Measurements from ENCODE around the gene THAP4.
A peak's percentile ranks its signal among the peaks of the same experiment; 100 is the strongest.

Gene THAP4

GRCh38 chr2:241637018-241637794 is at the start of gene THAP4, which contains the start of gene ATG4B:
THAP4 (minus strand) TSS chr2:241637158; CDS start chr2:241637017, 141 bp downstream.
ATG4B (plus strand) TSS chr2:241637693; CDS start chr2:241637715, 22 bp downstream.
- DNase-seq, result peak; percentile 96

- DNase-seq, result no peak
Measured at GRCh38 chr2:241686324-241686649, 49.3 kb upstream of the THAP4 start.

GRCh38 chr2:241680827-241681599 is 44.1 kb upstream of the THAP4 start:
- no peak for DNase-seq

- no peak for DNase-seq
Measured at GRCh38 chr2:241680044-241680443, 43.1 kb upstream of the THAP4 start.

GRCh38 chr2:241678784-241679540 is 42.0 kb upstream of the THAP4 start:
- no peak for DNase-seq

- no peak for DNase-seq
Measured at GRCh38 chr2:241678307-241678706, 41.3 kb upstream of the THAP4 start.

- DNase-seq, result no peak
Measured at GRCh38 chr2:241677392-241677791, 40.4 kb upstream of the THAP4 start.

- DNase-seq, result no peak
Measured at GRCh38 chr2:241676665-241677064, 39.7 kb upstream of the THAP4 start.

- no peak for DNase-seq
Measured at GRCh38 chr2:241675885-241676284, 38.9 kb upstream of the THAP4 start.

- no peak for DNase-seq
Measured at GRCh38 chr2:241673797-241674725, 37.1 kb upstream of the THAP4 start.

- DNase-seq, result no peak
Measured at GRCh38 chr2:241673189-241673663, 36.3 kb upstream of the THAP4 start.

- DNase-seq, result no peak
Measured at GRCh38 chr2:241672243-241673188, 35.6 kb upstream of the THAP4 start.

- DNase-seq, result no peak
Measured at GRCh38 chr2:241671457-241672240, 34.7 kb upstream of the THAP4 start.

GRCh38 chr2:241670333-241671110 is 33.6 kb upstream of the THAP4 start:
- DNase-seq, result no peak

GRCh38 chr2:241668839-241669238 is 31.9 kb upstream of the THAP4 start:
- no peak for DNase-seq

- no peak for DNase-seq
Measured at GRCh38 chr2:241668354-241668753, 31.4 kb upstream of the THAP4 start.

- DNase-seq, result peak; percentile 93
Measured at GRCh38 chr2:241666627-241667400, 29.9 kb upstream of the THAP4 start.

GRCh38 chr2:241665731-241666440 is 28.9 kb upstream of the THAP4 start:
- DNase-seq, result peak; percentile 46
